Keratinocyte (primary cell): ENCODE results near the gene PLA2G4D. TPM values are rescaled to one million over a fixed set of nuclear protein-coding genes. Genes with fewer than 3 reads are reported as not detected.

Experiments
- DNase-seq: peaks from one replicate; pipeline ENCODE4 v3.0.0-alpha.2; 2011; ENCODE audit warnings: low read depth, missing footprints, low spot score
- FAIRE-seq: peaks from 2 replicates; lab custom pipeline; 2011; peaks lifted over from hg19 to GRCh38; lab: Jason Lieb, UNC
- H2AFZ ChIP-seq: 2 replicates; pipeline ENCODE4 v1.6.0; 2012; ENCODE audit warnings: low read length, control low read depth, inconsistent platforms; ENCODE audit not compliant: control insufficient read depth
- H3K27ac ChIP-seq: 2 replicates; pipeline ENCODE4 v1.5.1; 2011; ENCODE audit warnings: low read length; ENCODE audit not compliant: control insufficient read depth, insufficient read depth
- H3K27me3 ChIP-seq: 3 replicates; pipeline ENCODE4 v1.6.0; 2011; ENCODE audit warnings: low read length; ENCODE audit not compliant: control insufficient read depth, insufficient read depth; ENCODE audit errors: extremely low read depth
- H3K36me3 ChIP-seq, 2 experiments: 2 replicates in 1 of 2; 3 replicates in 1 of 2; pipeline ENCODE4 v1.5.1; 2011; ENCODE audit warnings: low read length in 2 of 2, mild to moderate bottlenecking in 1 of 2; ENCODE audit not compliant: control insufficient read depth in 2 of 2, insufficient read depth in 2 of 2; ENCODE audit errors: extremely low read depth in 1 of 2
- H3K4me1 ChIP-seq: 3 replicates; pipeline ENCODE4 v1.5.1; 2011; ENCODE audit warnings: low read length; ENCODE audit not compliant: control insufficient read depth, insufficient read depth; ENCODE audit errors: extremely low read depth
- H3K4me2 ChIP-seq: 3 replicates; pipeline ENCODE4 v1.6.0; 2011; ENCODE audit warnings: low read depth, low read length; ENCODE audit not compliant: control insufficient read depth, insufficient read depth; ENCODE audit errors: extremely low read depth
- H3K4me3 ChIP-seq, 3 experiments: fragments of 200-600 bp in 1 of 3; sonication (generic) in 1 of 3; 2 replicates in 2 of 3; 3 replicates in 1 of 3; pipeline ENCODE4 v1.5.1; 2011 to 2016; ENCODE audit warnings: low read length in 3 of 3, mild to moderate bottlenecking in 3 of 3, control low read depth in 2 of 3, inconsistent platforms in 1 of 3, low read depth in 1 of 3, mixed read lengths in 1 of 3, mixed run types in 1 of 3, moderate library complexity in 1 of 3; ENCODE audit not compliant: control insufficient read depth in 2 of 3, insufficient read depth in 2 of 3; ENCODE audit errors: extremely low read depth in 1 of 3
- H3K79me2 ChIP-seq: 2 replicates; pipeline ENCODE4 v1.6.0; 2012; ENCODE audit warnings: low read length; ENCODE audit not compliant: control insufficient read depth, insufficient read depth
- H3K9ac ChIP-seq: 3 replicates; pipeline ENCODE4 v1.6.0; 2011; ENCODE audit warnings: low read length; ENCODE audit not compliant: control insufficient read depth, insufficient read depth; ENCODE audit errors: extremely low read depth
- H3K9me1 ChIP-seq: 3 replicates; pipeline ENCODE4 v1.6.0; 2011; ENCODE audit warnings: low read length; ENCODE audit not compliant: control insufficient read depth, insufficient read depth; ENCODE audit errors: extremely low read depth
- H3K9me3 ChIP-seq: 2 replicates; pipeline ENCODE4 v1.5.1; 2012; ENCODE audit warnings: low read depth, low read length; ENCODE audit not compliant: control insufficient read depth
- H4K20me1 ChIP-seq: 3 replicates; pipeline ENCODE4 v1.6.0; 2011; ENCODE audit warnings: low read length; ENCODE audit not compliant: control insufficient read depth, insufficient read depth; ENCODE audit errors: extremely low read depth
- CTCF ChIP-seq, 3 experiments: IDR thresholded peaks in 1 of 3; conservative IDR thresholded peaks in 1 of 3; optimal IDR thresholded peaks in 1 of 3; 2 replicates in 2 of 3; 3 replicates in 1 of 3; pipeline versions ENCODE3 to v1.5.1; 2011; ENCODE audit warnings: low read length in 3 of 3, mild to moderate bottlenecking in 3 of 3, moderate library complexity in 2 of 3, control low read depth in 1 of 3, inconsistent platforms in 1 of 3; ENCODE audit not compliant: insufficient read depth in 2 of 3; ENCODE audit errors: extremely low read depth in 1 of 3
- EZH2 ChIP-seq: IDR thresholded peaks from one replicate; pipeline ENCODE4 v1.6.1; 2012; ENCODE audit warnings: inconsistent platforms, mild to moderate bottlenecking, low read length, moderate library complexity
- dilution Hi-C: fragments of 300-500 bp; cut with MboI; formaldehyde crosslinking; loops from one replicate; pipeline ENCODE4 v1.7.0; 2020; ENCODE audit warnings: low sequenced_read_pairs; ENCODE audit not compliant: extremely low pct_ligation_motif_present
- polyA plus RNA-seq, 5 experiments: library from polyadenylated mRNA; depleted of rRNA in 3 of 5; stranded (reverse) in 3 of 5; stranded (forward) in 1 of 5; unstranded in 1 of 5; fragments of >200 nt; gene quantifications; 1 replicate in 1 of 5; 2 replicates in 3 of 5; 3 replicates in 1 of 5; pipeline versions ENCODE4 v1.2.1 to v1.2.3, GENCODE V29; 2011 to 2012; ENCODE audit warnings: missing spikeins in 2 of 5, low read depth in 1 of 5, low replicate concordance in 1 of 5

Gene PLA2G4D
- polyA plus RNA-seq, 1 donor (not counting 4 experiments of a cell fraction or from before 2014, with no cell fraction given): 0.69 TPM

GRCh38 chr15:42024303-42024702, 70.1 kb downstream of the PLA2G4D start:
- H3K9ac ChIP-seq: no peak overlapping the region
- H3K27me3 ChIP-seq: no peaks in the 10 kb centered on the region
- TF ChIP-seq EZH2 (no peak), CTCF (optimal IDR thresholded peaks at IDR 0.05 in 1 of 3, IDR thresholded peaks at IDR 0.05 in 1 of 3, conservative IDR thresholded peaks at IDR 0.05 in 1 of 3; ENCODE audit: extremely low read depth in 1 of 3, insufficient read depth in 2 of 3, low read length in 3 of 3) (no peak)
- H3K4me1 ChIP-seq: peaks cover 12% of the 10 kb centered on the region
- H4K20me1 ChIP-seq: no peaks in the 10 kb centered on the region
- no peaks in the 10 kb centered on the region for H3K79me2 ChIP-seq
- no peak overlapping the region for H3K27ac ChIP-seq
- no peaks in the 10 kb centered on the region for H3K36me3 ChIP-seq
- H2AFZ ChIP-seq: no peak overlapping the region
- H3K9me1 ChIP-seq: no peaks in the 10 kb centered on the region
- FAIRE-seq (no peak), DNase-seq (no peak)
- no peak overlapping the region for H3K4me2 ChIP-seq
- dilution Hi-C loops: no loop called here
- no peak overlapping the region for H3K4me3 ChIP-seq
- H3K9me3 ChIP-seq: no peaks in the 10 kb centered on the region

GRCh38 chr15:42021593-42021992, 72.8 kb downstream of the PLA2G4D start:
- no peak for TF ChIP-seq EZH2
- TF ChIP-seq CTCF (optimal IDR thresholded peaks at IDR 0.05 in 1 of 3, IDR thresholded peaks at IDR 0.05 in 1 of 3, conservative IDR thresholded peaks at IDR 0.05 in 1 of 3; ENCODE audit: extremely low read depth in 1 of 3, insufficient read depth in 2 of 3, low read length in 3 of 3): no peak
- dilution Hi-C loops: no loop called here
- Histone ChIP-seq H3K27ac (no peak overlapping the region), H3K9me1 (no peaks in the 10 kb centered on the region), H3K4me2 (no peak overlapping the region), H3K9ac (no peak overlapping the region), H3K9me3 (no peaks in the 10 kb centered on the region), H3K4me1 (peaks cover 12% of the 10 kb centered on the region), H3K4me3 (no peak overlapping the region), H3K79me2 (no peaks in the 10 kb centered on the region), H3K36me3 (no peaks in the 10 kb centered on the region), H4K20me1 (no peaks in the 10 kb centered on the region), H3K27me3 (peaks cover 5% of the 10 kb centered on the region), H2AFZ (no peak overlapping the region)
- DNase-seq: no peak
- no peak for FAIRE-seq
